ENCODE results near the gene SYTL5.

SYTL5 gene

GRCh38 chrX:38095971-38096529 is 89.7 kb downstream of the SYTL5 start:
- no peak for DNase-seq (ENCODE audit: low spot score)

GRCh38 chrX:38099688-38100087 is 93.3 kb downstream of the SYTL5 start:
- no peak for DNase-seq (ENCODE audit: low spot score)

- DNase-seq (ENCODE audit: low spot score): no peak
Measured at GRCh38 chrX:38102240-38102639, 95.9 kb downstream of the SYTL5 start.

GRCh38 chrX:38102875-38103274 is 96.5 kb downstream of the SYTL5 start:
- no peak for DNase-seq (ENCODE audit: low spot score)

- no peak for DNase-seq (ENCODE audit: low spot score)
Measured at GRCh38 chrX:38103857-38104812, 97.8 kb downstream of the SYTL5 start.

DNA sequence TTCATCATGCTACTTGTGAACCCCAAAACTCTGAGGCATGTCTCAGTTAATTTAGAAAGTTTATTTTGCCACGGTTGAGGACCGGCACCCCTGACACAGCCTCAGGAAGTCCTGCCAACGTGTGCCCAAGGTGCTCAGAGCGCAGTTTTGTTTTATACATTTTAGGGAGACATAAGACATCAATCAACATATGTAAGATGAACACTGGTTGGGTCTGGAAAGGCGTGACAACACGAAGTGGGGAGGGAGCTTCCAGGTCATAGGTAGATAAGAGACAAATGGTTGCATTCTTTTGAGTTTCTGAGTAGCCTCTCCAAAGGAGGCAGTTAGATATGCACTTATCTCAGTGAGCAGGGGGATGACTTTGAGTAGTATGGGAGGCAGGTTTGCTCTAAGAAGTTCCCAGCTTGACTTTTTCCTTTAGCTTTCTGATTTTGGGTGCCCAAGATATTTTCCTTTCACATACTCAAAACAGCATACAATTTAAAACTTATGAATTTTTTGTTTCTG is 98.9 kb downstream of the SYTL5 start:
- no peak for DNase-seq (ENCODE audit: low spot score)

- DNase-seq (ENCODE audit: low spot score): no peak
Measured at GRCh38 chrX:38106991-38107655, 100.8 kb downstream of the SYTL5 start.

DNA sequence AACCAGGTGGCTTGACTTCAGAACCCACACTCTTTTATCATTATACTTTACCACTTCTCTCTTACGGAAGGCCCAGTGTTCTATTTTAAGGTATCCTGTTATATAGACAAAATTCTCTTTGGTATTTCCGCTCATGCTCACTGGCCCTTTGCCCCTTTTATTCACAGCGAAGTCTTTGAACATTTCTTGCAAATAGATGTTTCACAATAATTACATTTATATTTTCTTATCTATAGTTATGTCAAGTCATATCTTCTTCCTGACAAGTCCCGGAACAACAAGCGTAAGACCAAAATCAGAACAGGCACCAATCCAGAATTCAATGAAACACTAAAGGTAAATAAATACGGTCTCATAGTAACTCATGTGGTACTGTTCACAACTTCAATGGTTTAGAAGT is 102.0 kb downstream of the SYTL5 start:
- DNase-seq (ENCODE audit: low spot score): no peak

DNA sequence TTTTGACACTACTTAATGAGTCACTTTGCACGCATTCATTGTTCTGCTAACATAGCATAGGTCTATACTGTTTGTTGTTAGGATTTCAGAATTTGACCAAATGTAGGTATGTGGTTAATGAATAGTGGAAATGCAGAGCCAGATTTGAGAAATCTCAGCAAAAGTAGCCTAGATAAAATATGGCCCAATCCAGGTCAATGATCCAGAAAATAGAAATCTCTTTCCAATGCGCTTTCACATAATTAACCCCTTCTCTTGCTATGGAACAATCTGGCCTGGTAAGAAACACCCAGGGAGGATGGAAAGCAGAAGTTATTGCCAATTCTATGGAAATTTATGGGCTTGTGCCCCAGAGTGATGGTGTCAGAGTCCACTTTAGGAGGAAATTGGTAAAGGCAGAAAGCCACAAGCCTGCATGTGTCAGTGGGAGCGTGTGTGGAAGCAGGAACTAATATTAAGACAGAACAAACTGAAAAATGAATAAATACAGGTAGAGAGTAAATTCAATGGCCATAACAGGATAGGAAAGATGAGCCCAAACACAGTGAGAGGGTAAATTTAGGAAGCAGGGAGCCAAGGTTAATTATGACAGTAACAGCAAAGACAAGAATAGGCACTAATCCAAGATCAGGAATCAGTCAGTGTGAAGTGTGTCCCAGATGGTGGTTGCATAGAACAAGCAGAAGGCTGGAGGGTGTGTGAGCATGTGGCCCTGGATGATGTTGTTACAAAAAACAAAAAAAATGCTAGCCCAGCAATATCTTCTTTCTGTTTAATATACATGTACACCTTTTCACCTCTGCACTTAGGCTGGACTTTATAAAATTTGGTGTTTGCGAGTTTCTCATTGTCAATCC is 102.9 kb downstream of the SYTL5 start:
- DNase-seq (ENCODE audit: low spot score): no peak

- DNase-seq (ENCODE audit: low spot score): no peak
Measured at GRCh38 chrX:38110231-38110630, 103.9 kb downstream of the SYTL5 start.

DNA sequence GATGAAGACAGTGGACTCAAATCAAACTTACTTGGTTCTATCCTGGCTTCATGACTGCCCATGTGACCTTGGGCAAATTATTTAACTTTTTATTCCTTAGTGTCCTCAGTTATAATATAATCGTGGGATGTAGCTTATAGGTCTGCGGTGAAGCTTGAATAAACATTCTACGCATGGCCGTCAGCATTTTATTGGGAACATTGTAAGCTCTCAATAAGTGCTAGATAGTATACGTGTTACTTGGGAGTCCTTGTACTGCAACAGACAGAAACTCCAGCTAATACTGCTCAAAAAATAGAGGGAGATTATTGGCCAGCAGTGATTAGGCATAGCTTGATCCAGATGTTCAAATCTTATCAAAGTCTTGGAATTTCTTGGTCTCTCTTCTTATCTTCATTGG is 104.8 kb downstream of the SYTL5 start:
- no peak for DNase-seq (ENCODE audit: low spot score)

GRCh38 chrX:38112566-38112965 is 106.2 kb downstream of the SYTL5 start:
- no peak for DNase-seq (ENCODE audit: low spot score)

DNA sequence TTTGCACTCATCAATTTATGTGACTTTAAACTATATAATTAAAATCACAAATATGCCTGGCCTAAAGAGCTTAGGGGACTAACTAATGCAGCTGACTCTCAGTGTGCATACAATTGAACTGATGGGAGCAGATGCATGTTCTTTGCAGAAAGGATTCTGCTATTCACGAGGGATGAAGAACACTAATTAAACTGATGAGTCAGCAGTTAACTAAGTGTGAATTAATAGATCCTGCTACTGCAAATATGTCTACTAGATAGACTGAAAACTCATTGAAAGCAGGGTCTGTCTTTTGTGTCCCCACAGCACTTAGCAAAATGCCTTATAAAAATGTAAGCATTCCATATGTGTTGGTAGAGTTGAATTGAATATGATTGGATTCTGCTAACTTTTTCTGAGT is 110.4 kb downstream of the SYTL5 start:
- DNase-seq (ENCODE audit: low spot score): no peak

- peak; percentile 11 for DNase-seq (ENCODE audit: low spot score)
Measured at GRCh38 chrX:38117485-38117884, 111.1 kb downstream of the SYTL5 start.

DNA sequence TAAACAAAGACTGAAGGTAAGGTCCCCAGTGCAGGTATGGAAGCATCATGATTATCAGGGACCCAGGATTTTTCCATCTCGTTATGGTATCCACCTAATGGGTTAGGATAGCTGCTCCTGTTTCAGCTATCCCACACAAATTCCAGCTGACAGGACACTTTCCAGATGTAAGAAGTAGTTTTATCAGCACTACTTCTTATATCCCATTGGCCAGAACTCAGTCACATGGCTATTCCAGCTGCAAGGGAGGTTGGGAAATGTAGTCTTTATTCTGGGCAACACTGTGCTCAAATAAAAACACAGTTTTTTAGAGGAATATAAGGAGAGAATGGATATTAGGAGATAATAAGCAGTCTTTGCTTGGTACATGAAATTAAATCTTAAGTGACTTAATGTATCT is 117.6 kb downstream of the SYTL5 start:
- DNase-seq (ENCODE audit: low spot score): no peak

- DNase-seq (ENCODE audit: low spot score): no peak
Measured at GRCh38 chrX:38126179-38126578, 119.8 kb downstream of the SYTL5 start.

DNA sequence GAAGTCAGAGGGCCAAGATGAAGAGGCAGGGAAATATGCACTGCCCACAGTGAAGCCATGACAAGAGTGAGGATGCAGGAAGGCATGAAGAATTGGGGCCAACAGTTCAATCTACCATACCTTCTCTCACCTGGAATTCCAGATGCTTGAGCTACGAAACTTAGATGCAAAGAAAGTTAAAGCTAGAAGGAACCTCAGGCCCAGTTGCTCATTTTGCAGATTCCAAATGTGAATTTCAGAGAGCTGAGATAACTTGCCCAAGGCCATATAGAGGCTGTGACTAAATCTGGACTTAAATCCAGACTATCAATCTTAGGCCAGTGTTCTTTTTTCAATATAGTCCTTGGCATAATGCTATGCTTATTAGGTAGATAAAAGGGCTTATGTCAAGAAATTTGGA is 121.6 kb downstream of the SYTL5 start:
- DNase-seq (ENCODE audit: low spot score): no peak

GRCh38 chrX:38129366-38129765 is 123.0 kb downstream of the SYTL5 start:
- no peak for DNase-seq (ENCODE audit: low spot score)

DNA sequence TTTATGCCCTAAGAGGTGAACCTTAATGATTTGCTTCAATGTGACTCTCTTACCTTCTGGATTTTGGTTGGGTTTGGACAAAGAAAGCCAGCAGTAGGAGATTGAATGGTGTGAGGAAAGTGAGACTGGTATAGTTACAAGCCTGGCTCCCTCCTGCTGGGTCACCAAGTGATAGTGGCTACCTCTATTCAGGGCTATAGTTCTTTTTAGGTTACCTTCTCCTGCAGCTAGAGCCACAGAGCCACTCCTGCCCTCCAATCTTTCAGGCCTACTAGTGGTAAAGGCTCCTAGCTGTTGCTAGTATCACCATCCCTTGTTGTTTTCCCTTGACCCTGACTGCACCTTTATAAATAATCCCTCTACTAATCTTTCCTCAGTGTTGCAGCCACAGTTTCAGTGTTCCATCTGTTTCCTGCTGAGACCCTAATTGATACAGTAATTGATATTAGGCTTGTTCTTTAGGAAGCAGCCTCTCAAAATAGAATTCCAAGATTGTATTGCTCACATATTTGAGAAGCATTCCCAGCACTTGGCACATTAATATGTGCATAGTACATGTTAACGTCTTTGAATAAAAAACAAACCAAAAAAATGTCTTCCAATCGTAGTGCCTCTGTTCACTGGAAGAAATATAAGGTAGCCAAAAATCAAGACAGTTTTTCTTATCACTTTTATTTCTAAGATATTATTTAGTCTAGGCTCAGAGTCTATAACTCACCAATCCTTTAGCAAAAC is 132.0 kb downstream of the SYTL5 start:
- DNase-seq (ENCODE audit: low spot score): no peak

DNA sequence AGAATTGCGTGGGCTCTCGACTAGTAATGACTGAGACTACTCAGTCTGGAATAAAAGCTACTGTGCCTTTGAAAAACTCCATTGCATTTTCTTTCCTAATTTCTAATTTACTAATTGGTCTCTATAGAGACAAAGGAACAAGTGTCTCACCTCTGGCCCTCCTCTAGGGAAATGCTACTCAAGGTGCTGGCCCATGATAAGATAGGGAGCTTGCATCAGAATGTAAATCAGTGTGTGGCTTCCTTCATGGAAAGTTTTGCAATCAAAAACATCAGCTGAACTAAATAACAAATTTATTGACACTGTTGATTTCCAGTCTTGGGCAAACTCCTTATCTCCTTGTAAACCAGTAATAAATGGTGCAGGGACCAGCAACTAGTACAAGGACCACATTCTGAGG is 132.5 kb downstream of the SYTL5 start:
- no peak for DNase-seq (ENCODE audit: low spot score)

DNA sequence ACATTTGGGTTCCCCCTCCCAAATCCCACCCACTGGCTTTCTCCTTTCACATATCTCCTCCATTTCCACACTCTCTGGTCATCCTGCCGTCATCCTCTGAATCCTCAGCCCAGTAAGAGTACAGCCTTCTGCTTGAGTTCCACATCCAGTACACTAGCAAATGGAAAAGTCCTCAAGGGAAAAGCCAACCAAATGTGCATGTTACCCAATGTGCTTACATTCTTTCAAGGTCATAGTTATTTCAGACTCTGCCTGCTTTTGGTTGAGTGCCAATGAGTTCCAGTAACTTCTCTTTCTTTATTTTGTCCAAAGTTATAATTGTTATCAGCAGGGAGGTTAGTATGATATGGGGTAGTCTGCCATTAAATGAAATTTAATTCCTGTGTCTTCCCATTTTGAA is 136.3 kb downstream of the SYTL5 start:
- DNase-seq (ENCODE audit: low spot score): no peak
